OCI-LY1 (cell line): ENCODE results near the gene ANO8.

Source experiments
- EZH2 ChIP-seq: fragments of 200-600 bp; sonication (generic), shearing (Covaris generic); IDR thresholded peaks from 2 replicates; pipeline ENCODE4 v1.8.0; 2017; ENCODE audit warnings: borderline replicate concordance, mixed run types, mild to moderate bottlenecking, antibody characterized with exemption, low read length, moderate library complexity, mixed read lengths
- TF ChIP-seq, protein P1 (sequence below): fragments of 200-600 bp; sonication (generic), shearing (Covaris generic); IDR thresholded peaks from 2 replicates; pipeline ENCODE4 v1.5.1; 2017; ENCODE audit warnings: mild to moderate bottlenecking, antibody characterized with exemption, low read length, moderate library complexity, mixed read lengths

DNA sequence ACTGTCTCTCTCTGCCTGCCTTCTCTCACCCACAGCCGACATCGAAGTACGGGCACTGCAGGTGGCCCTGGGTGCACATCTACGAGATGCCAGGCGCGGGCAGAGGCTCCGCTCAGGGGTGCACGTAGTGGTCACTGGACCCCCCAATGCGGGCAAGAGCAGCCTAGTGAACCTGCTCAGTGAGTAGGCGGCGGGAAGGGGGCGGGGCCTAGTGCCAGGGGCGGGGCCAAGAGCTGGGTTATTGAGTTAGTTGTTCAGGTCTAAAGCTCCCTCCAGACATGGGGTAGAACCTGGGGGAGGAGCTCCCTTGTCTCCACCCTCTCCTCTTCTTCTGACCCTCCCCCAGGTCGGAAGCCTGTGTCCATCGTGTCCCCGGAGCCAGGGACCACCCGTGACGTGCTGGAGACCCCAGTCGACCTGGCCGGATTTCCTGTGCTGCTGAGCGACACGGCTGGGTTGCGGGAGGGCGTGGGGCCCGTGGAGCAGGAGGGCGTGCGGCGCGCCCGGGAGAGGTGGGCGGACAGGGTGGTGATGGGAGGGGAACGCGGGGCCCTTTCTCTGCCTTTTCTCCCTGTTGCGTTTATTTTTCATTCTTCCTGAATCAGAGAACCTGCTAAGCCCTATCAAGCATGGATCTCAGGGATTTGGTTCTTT lies 4.6 kb upstream of the ANO8 start:
- TF ChIP-seq, protein P1, sequence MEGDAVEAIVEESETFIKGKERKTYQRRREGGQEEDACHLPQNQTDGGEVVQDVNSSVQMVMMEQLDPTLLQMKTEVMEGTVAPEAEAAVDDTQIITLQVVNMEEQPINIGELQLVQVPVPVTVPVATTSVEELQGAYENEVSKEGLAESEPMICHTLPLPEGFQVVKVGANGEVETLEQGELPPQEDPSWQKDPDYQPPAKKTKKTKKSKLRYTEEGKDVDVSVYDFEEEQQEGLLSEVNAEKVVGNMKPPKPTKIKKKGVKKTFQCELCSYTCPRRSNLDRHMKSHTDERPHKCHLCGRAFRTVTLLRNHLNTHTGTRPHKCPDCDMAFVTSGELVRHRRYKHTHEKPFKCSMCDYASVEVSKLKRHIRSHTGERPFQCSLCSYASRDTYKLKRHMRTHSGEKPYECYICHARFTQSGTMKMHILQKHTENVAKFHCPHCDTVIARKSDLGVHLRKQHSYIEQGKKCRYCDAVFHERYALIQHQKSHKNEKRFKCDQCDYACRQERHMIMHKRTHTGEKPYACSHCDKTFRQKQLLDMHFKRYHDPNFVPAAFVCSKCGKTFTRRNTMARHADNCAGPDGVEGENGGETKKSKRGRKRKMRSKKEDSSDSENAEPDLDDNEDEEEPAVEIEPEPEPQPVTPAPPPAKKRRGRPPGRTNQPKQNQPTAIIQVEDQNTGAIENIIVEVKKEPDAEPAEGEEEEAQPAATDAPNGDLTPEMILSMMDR, result no peak
- TF ChIP-seq EZH2, result no peak
